Endothelial cell of umbilical vein (primary cell): Measurements from ENCODE around the gene UNC13D. TPM values are rescaled to one million over a fixed set of nuclear protein-coding genes. Genes with fewer than 3 reads are reported as not detected.

Experiments
- BruUV-seq: library from RNA; stranded (reverse); fragments of 400-500 nt; replicated peaks from 2 replicates; lab custom pipeline; 2021; lab: Mats Ljungman, UMichigan
- CTCF ChIA-PET: fragments of 300-600, 350-600 bp; sonication (Branson Sonifier 250); formaldehyde crosslinking; loops from one replicate; lab custom pipeline; 2021; ENCODE audit warnings: antibody characterized with exemption, inconsistent platforms; lab: Charles Lee
- POLR2A ChIA-PET: fragments of 300-600, 350-600 bp; sonication (Branson Sonifier 250); formaldehyde crosslinking; loops from one replicate; lab custom pipeline; 2021; ENCODE audit warnings: antibody characterized with exemption, inconsistent platforms; lab: Charles Lee
- DNase-seq: peaks from one replicate; pipeline ENCODE4 v3.0.0-alpha.2; 2011; ENCODE audit warnings: low read depth, low spot score
- FAIRE-seq: peaks from 2 replicates; lab custom pipeline; 2011; peaks lifted over from hg19 to GRCh38; lab: Jason Lieb, UNC
- H2AFZ ChIP-seq: 2 replicates; pipeline ENCODE4 v1.6.0; 2012; ENCODE audit warnings: low read depth, low read length, control low read depth, inconsistent platforms
- H3K27ac ChIP-seq: 2 replicates; pipeline ENCODE4 v1.5.1; 2011; ENCODE audit warnings: low read depth, mild to moderate bottlenecking, control low read depth, low read length, moderate library complexity; ENCODE audit not compliant: insufficient read depth
- H3K27me3 ChIP-seq, 2 experiments: 2 replicates each; pipeline versions ENCODE4 v1.6.0 to v1.6.1; 2011; ENCODE audit warnings: low read length in 2 of 2, mixed read lengths in 1 of 2; ENCODE audit not compliant: control insufficient read depth in 2 of 2, insufficient read depth in 2 of 2
- H3K36me3 ChIP-seq, 2 experiments: 2 replicates in 1 of 2; 3 replicates in 1 of 2; pipeline ENCODE4 v1.5.1; 2011; ENCODE audit warnings: low read length in 2 of 2, mild to moderate bottlenecking in 1 of 2, moderate library complexity in 1 of 2; ENCODE audit not compliant: control insufficient read depth in 2 of 2, insufficient read depth in 2 of 2; ENCODE audit errors: extremely low read depth in 1 of 2
- H3K4me1 ChIP-seq: 3 replicates; pipeline ENCODE4 v1.5.1; 2011; ENCODE audit warnings: mild to moderate bottlenecking, low read length; ENCODE audit not compliant: control insufficient read depth, insufficient read depth; ENCODE audit errors: extremely low read depth
- H3K4me2 ChIP-seq: 2 replicates; pipeline ENCODE4 v1.6.1; 2011; ENCODE audit warnings: low read length, control low read depth, mixed read lengths; ENCODE audit not compliant: insufficient read depth
- H3K4me3 ChIP-seq, 3 experiments: fragments of 200-600 bp in 1 of 3; sonication (generic), shearing (Covaris generic) in 1 of 3; replicated peaks in 1 of 3; 2 replicates each; pipeline ENCODE4 v1.5.1; 2011 to 2016; ENCODE audit warnings: control low read depth in 3 of 3, low read length in 3 of 3, mild to moderate bottlenecking in 2 of 3, inconsistent platforms in 1 of 3, low read depth in 1 of 3, moderate library complexity in 1 of 3; ENCODE audit not compliant: insufficient read depth in 1 of 3
- H3K79me2 ChIP-seq: 2 replicates; pipeline ENCODE4 v1.6.0; 2012; ENCODE audit warnings: low read length, inconsistent platforms; ENCODE audit not compliant: control insufficient read depth, insufficient read depth
- H3K9ac ChIP-seq: replicated peaks from 2 replicates; pipeline ENCODE3; 2011; ENCODE audit warnings: low read length, control low read depth; ENCODE audit not compliant: insufficient read depth; ENCODE audit errors: extremely low read depth
- H3K9me1 ChIP-seq: replicated peaks from 3 replicates; pipeline ENCODE4 v1.6.0; 2011; ENCODE audit warnings: mild to moderate bottlenecking, low read length; ENCODE audit not compliant: control insufficient read depth, insufficient read depth; ENCODE audit errors: extremely low read depth
- H3K9me3 ChIP-seq: replicated peaks from 2 replicates; pipeline ENCODE4 v1.5.1; 2012; ENCODE audit warnings: low read length, inconsistent platforms; ENCODE audit not compliant: control insufficient read depth, insufficient read depth
- H4K20me1 ChIP-seq: replicated peaks from 2 replicates; pipeline ENCODE3; 2011; ENCODE audit warnings: mild to moderate bottlenecking, low read length; ENCODE audit not compliant: control insufficient read depth, insufficient read depth; ENCODE audit errors: extremely low read depth
- POLR2AphosphoS5 ChIP-seq: IDR thresholded peaks from 2 replicates; pipeline ENCODE4 v1.6.1; 2012; ENCODE audit warnings: low read depth, mild to moderate bottlenecking, control low read depth, low read length, moderate library complexity; ENCODE audit not compliant: insufficient read depth
- dilution Hi-C: fragments of 300-500 bp; cut with MboI; formaldehyde crosslinking; loops from one replicate; pipeline ENCODE4 v1.15.0; 2019; ENCODE audit warnings: low sequenced_read_pairs; ENCODE audit not compliant: extremely low pct_ligation_motif_present
- intact Hi-C: fragments of 100-400 bp; cut with micrococcal nuclease; formaldehyde crosslinking; loops from one replicate; pipeline ENCODE4 v1.10.0; 2022
- polyA plus RNA-seq, 4 experiments: library from polyadenylated mRNA; depleted of rRNA in 3 of 4; stranded (reverse) in 3 of 4; unstranded in 1 of 4; fragments of >200 nt; gene quantifications; 2 replicates each; pipeline versions ENCODE4 v1.2.1 to v1.2.3, GENCODE V29; 2011 to 2012; ENCODE audit warnings: missing spikeins in 1 of 4
- total RNA-seq: library from RNA; stranded (reverse); gene quantifications from 2 replicates; pipeline ENCODE4 v1.2.3, GENCODE V29; 2021
- TF ChIP-seq, protein P1 (sequence below), 2 donors: IDR thresholded peaks; 1 replicate in 1 of 2; 2 replicates in 1 of 2; pipeline ENCODE4 v1.5.1; 2011; ENCODE audit warnings: low read length in 2 of 2, mild to moderate bottlenecking in 2 of 2, moderate library complexity in 2 of 2, control low read depth in 1 of 2, inconsistent platforms in 1 of 2, low read depth in 1 of 2; ENCODE audit not compliant: insufficient read depth in 1 of 2; ENCODE audit errors: extremely low read depth in 1 of 2

The UNC13D gene
- total and polyA plus RNA-seq, 2 donors (not counting 3 experiments of a cell fraction or from before 2014, with no cell fraction given) = 6.9 to 14.9 TPM

DNA sequence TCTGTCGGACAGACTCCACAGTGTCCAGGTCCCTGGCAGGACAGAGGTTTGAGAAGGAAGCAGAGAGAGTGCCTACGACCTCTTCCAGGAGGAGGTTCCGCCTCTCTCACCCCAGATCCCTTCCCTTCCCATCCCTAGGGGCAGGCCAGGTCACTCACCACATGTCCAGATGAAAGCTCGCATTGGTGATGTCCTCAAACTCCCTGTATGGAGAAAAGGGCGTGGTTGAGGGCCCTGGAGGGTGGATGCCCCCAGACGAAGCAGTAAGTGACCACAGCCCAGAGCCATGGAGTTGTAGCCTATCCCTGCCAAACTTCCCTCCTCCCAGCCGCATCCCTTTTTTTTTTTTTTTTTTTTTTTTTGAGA, 3.4 kb downstream of the UNC13D start:
- Histone ChIP-seq H3K4me2 (no peak overlapping the region), H3K36me3 (no peaks in the 10 kb centered on the region), H3K9ac (no peak overlapping the region), H3K9me3 (no peaks in the 10 kb centered on the region), H3K79me2 (no peaks in the 10 kb centered on the region), H3K4me1 (peaks cover 21% of the 10 kb centered on the region), H2AFZ (no peak overlapping the region), H4K20me1 (no peaks in the 10 kb centered on the region), H3K9me1 (no peaks in the 10 kb centered on the region), H3K27me3 (no peaks in the 10 kb centered on the region), H3K27ac (no peak overlapping the region), H3K4me3 (no peak overlapping the region)
- DNase-seq (no peak), FAIRE-seq (no peak)
- TF ChIP-seq, protein P1, sequence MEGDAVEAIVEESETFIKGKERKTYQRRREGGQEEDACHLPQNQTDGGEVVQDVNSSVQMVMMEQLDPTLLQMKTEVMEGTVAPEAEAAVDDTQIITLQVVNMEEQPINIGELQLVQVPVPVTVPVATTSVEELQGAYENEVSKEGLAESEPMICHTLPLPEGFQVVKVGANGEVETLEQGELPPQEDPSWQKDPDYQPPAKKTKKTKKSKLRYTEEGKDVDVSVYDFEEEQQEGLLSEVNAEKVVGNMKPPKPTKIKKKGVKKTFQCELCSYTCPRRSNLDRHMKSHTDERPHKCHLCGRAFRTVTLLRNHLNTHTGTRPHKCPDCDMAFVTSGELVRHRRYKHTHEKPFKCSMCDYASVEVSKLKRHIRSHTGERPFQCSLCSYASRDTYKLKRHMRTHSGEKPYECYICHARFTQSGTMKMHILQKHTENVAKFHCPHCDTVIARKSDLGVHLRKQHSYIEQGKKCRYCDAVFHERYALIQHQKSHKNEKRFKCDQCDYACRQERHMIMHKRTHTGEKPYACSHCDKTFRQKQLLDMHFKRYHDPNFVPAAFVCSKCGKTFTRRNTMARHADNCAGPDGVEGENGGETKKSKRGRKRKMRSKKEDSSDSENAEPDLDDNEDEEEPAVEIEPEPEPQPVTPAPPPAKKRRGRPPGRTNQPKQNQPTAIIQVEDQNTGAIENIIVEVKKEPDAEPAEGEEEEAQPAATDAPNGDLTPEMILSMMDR (IDR thresholded peaks at IDR 0.05; ENCODE audit: extremely low read depth in 1 of 2, insufficient read depth in 1 of 2, low read depth in 1 of 2, low read length in 2 of 2) = no peak
- POLR2A ChIA-PET = no interaction called here
- intact Hi-C loops (no loop called here), dilution Hi-C loops (no loop called here)
- BruUV-seq = no TSS peak
- CTCF ChIA-PET = interaction anchor here (1.2 to 1.4 kb wide), 3 partner anchors 8 to 14 kb away, joined by 4 to 7 read pairs (median 5); no protein-coding TSS in a partner anchor

DNA sequence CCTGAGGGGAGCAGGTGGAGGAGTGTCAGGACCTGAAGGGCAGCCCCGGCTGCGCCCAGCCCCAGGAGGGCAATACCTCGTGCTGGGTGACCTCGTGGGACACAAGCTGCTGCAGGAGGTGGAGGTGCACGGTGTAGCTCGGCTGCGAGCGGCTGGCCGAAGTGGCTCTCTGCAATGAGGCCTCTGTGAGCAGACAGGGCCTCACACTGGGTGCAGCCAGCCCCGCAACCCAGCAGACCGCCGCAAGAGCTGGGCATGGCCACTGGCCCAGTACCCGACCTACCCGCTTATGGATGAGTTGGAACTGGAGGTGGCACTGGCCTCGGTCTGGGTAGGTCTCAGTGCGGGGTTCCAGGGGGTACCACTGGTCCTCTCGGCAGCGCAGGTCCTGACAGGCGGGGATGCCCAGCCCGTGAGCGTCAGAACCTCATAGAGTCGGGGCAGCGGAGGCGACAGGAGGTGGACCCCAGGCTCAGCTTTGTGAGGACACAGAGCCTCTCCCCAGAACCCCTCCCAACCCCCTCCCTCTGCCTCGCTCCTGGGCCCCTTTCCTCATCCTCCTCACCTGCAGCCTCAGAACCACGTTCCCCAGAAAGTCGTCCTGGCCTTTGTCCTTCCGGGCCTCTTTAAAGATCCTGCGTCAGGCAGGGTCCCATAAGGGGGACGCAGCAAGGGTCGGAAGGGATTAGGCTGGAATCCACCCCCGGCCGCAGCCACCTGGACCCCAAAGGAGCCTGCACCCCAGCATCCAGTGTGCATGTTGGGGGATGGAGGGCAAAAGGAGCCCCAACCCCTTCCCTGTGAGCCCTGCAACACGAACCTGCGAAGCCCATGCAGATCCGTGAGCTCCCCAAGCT, 4.0 kb downstream of the UNC13D start:
- Histone ChIP-seq H3K36me3 (no peaks in the 10 kb centered on the region), H3K9ac (no peak overlapping the region), H3K27me3 (no peaks in the 10 kb centered on the region), H3K4me1 (peaks cover 16% of the 10 kb centered on the region), H3K4me2 (no peak overlapping the region), H3K9me1 (no peaks in the 10 kb centered on the region), H3K9me3 (no peaks in the 10 kb centered on the region), H3K79me2 (no peaks in the 10 kb centered on the region), H3K4me3 (no peak overlapping the region), H2AFZ (no peak overlapping the region), H4K20me1 (no peaks in the 10 kb centered on the region), H3K27ac (no peak overlapping the region)
- intact Hi-C loops = no loop called here
- ChIA-PET CTCF (interaction anchor here (0.7 to 1.6 kb wide), 7 partner anchors 9 to 29 kb away, joined by 3 to 13 read pairs (median 4); no protein-coding TSS in a partner anchor), POLR2A (interaction anchor here (0.7 to 1.0 kb wide), 2 partner anchors 19 to 60 kb away, joined by 3 to 4 read pairs; no protein-coding TSS in a partner anchor)
- no peak for DNase-seq
- TF ChIP-seq POLR2AphosphoS5 = no peak
- no TSS peak for BruUV-seq
- dilution Hi-C loops = no loop called here
- no peak for FAIRE-seq
